C1 segment of cervical spinal cord (tissue), 14 donors: ENCODE data around the gene TNFAIP8L3.
"Not testable (repeated sequence)": the region's sequence is repeated elsewhere in the genome, so short reads cannot be mapped to it uniquely, and the experiment has no call there.

ENCODE experiments used
- DNase-seq, 14 donors: peaks; one replicate each; lab custom pipeline; 2025; lab: John Stamatoyannopoulos, UW

TNFAIP8L3 gene

GRCh38 chr15:51094606-51095569 lies at the start of gene TNFAIP8L3:
Gene TNFAIP8L3, minus strand, starts transcription at chr15:51094906. Its CDS starts 311 bp downstream, at chr15:51094595.
- DNase-seq, result peak in 3 of 14 donors; percentile 14 to 32 (median 29)

- no peak for DNase-seq
Measured at GRCh38 chr15:51144021-51144532, 49.4 kb upstream of the TNFAIP8L3 start.

GRCh38 chr15:51140347-51140746 lies 45.6 kb upstream of the TNFAIP8L3 start:
- DNase-seq, result not testable (repeated sequence)

GRCh38 chr15:51139091-51139490 lies 44.4 kb upstream of the TNFAIP8L3 start:
- DNase-seq, result no peak

- DNase-seq, result no peak
Measured at GRCh38 chr15:51137880-51138430, 43.2 kb upstream of the TNFAIP8L3 start.

- no peak for DNase-seq
Measured at GRCh38 chr15:51137024-51137423, 42.3 kb upstream of the TNFAIP8L3 start.

- no peak for DNase-seq
Measured at GRCh38 chr15:51135276-51135675, 40.6 kb upstream of the TNFAIP8L3 start.

- no peak for DNase-seq
Measured at GRCh38 chr15:51134416-51135199, 39.9 kb upstream of the TNFAIP8L3 start.

- DNase-seq, result no peak
Measured at GRCh38 chr15:51133140-51133765, 38.5 kb upstream of the TNFAIP8L3 start.

GRCh38 chr15:51132384-51133139 lies 37.9 kb upstream of the TNFAIP8L3 start:
- DNase-seq, result peak in 5 of 14 donors; percentile 11 to 49 (median 24)

- DNase-seq, result no peak
Measured at GRCh38 chr15:51131596-51132290, 37.0 kb upstream of the TNFAIP8L3 start.

- no peak for DNase-seq
Measured at GRCh38 chr15:51130344-51130743, 35.6 kb upstream of the TNFAIP8L3 start.

- no peak for DNase-seq
Measured at GRCh38 chr15:51129535-51130188, 35.0 kb upstream of the TNFAIP8L3 start.

GRCh38 chr15:51128701-51129100 lies 34.0 kb upstream of the TNFAIP8L3 start:
- DNase-seq, result no peak

- DNase-seq, result no peak
Measured at GRCh38 chr15:51126842-51127241, 32.1 kb upstream of the TNFAIP8L3 start.

- not testable (repeated sequence) for DNase-seq
Measured at GRCh38 chr15:51123002-51123401, 28.3 kb upstream of the TNFAIP8L3 start.

GRCh38 chr15:51121631-51122225 lies 27.0 kb upstream of the TNFAIP8L3 start:
- DNase-seq, result no peak

GRCh38 chr15:51121118-51121517 lies 26.4 kb upstream of the TNFAIP8L3 start:
- DNase-seq, result peak in 1 of 14 donors; percentile 29

GRCh38 chr15:51119120-51119519 lies 24.4 kb upstream of the TNFAIP8L3 start:
- no peak for DNase-seq
